Astrocyte (in vitro differentiated cells and primary cell): Measurements from ENCODE around the gene PALLD. TPM values are rescaled to one million over a fixed set of nuclear protein-coding genes. Genes with fewer than 3 reads are reported as not detected.
A peak's percentile ranks its signal among the peaks of the same experiment; 100 is the strongest.

Experiments
- DNase-seq: peaks from one replicate; pipeline ENCODE4 v3.0.0-alpha.2; 2010; ENCODE audit warnings: low read depth
- FAIRE-seq: peaks from 2 replicates; lab custom pipeline; 2011; peaks lifted over from hg19 to GRCh38; lab: Jason Lieb, UNC
- H2AFZ ChIP-seq: 2 replicates; pipeline ENCODE4 v1.6.0; 2012; ENCODE audit warnings: low read depth, low read length, inconsistent platforms
- H3K27ac ChIP-seq: 2 replicates; pipeline ENCODE4 v1.5.1; 2011; ENCODE audit warnings: low read depth, low read length, inconsistent platforms
- H3K27me3 ChIP-seq: 2 replicates; pipeline ENCODE4 v1.6.0; 2011; ENCODE audit warnings: low read length, inconsistent platforms; ENCODE audit not compliant: insufficient read depth
- H3K36me3 ChIP-seq: 2 replicates; pipeline ENCODE4 v1.5.1; 2011; ENCODE audit warnings: low read length, inconsistent platforms; ENCODE audit not compliant: insufficient read depth
- H3K4me1 ChIP-seq: 2 replicates; pipeline ENCODE4 v1.5.1; 2011; ENCODE audit warnings: low read length, inconsistent platforms; ENCODE audit not compliant: insufficient read depth
- H3K4me2 ChIP-seq: 2 replicates; pipeline ENCODE4 v1.6.0; 2012; ENCODE audit warnings: low read length, inconsistent platforms
- H3K4me3 ChIP-seq: 2 replicates; pipeline ENCODE4 v1.5.1; 2011; ENCODE audit warnings: low read depth, mild to moderate bottlenecking, low read length, inconsistent platforms; ENCODE audit not compliant: insufficient read depth
- H3K79me2 ChIP-seq: 2 replicates; pipeline ENCODE4 v1.6.0; 2012; ENCODE audit warnings: mild to moderate bottlenecking, low read length, inconsistent platforms; ENCODE audit not compliant: insufficient read depth
- H3K9ac ChIP-seq: 2 replicates; pipeline ENCODE4 v1.6.0; 2012; ENCODE audit warnings: mild to moderate bottlenecking, low read length, inconsistent platforms
- H3K9me3 ChIP-seq: 2 replicates; pipeline ENCODE4 v1.5.1; 2012; ENCODE audit warnings: low read depth, mild to moderate bottlenecking, low read length, inconsistent platforms; ENCODE audit not compliant: insufficient read depth
- H4K20me1 ChIP-seq: 2 replicates; pipeline ENCODE4 v1.6.0; 2012; ENCODE audit warnings: low read length, inconsistent platforms; ENCODE audit not compliant: insufficient read depth
- H3K27ac Mint-ChIP-seq: one replicate; pipeline ENCODE4 v1.8.0; 2021; ENCODE audit warnings: mild to moderate bottlenecking, mixed read lengths; ENCODE audit not compliant: unreplicated experiment
- H3K27me3 Mint-ChIP-seq: one replicate; pipeline ENCODE4 v1.8.0; 2021; ENCODE audit warnings: low read depth, mixed read lengths; ENCODE audit not compliant: unreplicated experiment
- H3K36me3 Mint-ChIP-seq: one replicate; pipeline ENCODE4 v1.8.0; 2021; ENCODE audit warnings: low read depth, mixed read lengths; ENCODE audit not compliant: unreplicated experiment
- H3K4me1 Mint-ChIP-seq: one replicate; pipeline ENCODE4 v1.8.0; 2021; ENCODE audit warnings: low read depth, mixed read lengths; ENCODE audit not compliant: unreplicated experiment
- H3K4me3 Mint-ChIP-seq: one replicate; pipeline ENCODE4 v1.8.0; 2021; ENCODE audit warnings: mild to moderate bottlenecking, moderate library complexity, mixed read lengths; ENCODE audit not compliant: unreplicated experiment
- H3K9me3 Mint-ChIP-seq: one replicate; pipeline ENCODE4 v1.8.0; 2021; ENCODE audit warnings: mild to moderate bottlenecking, mixed read lengths; ENCODE audit not compliant: unreplicated experiment
- EZH2 ChIP-seq: IDR thresholded peaks from 2 replicates; pipeline ENCODE4 v1.6.1; 2012; ENCODE audit warnings: mild to moderate bottlenecking, low read length, inconsistent platforms; ENCODE audit not compliant: insufficient read depth
- total RNA-seq: library from RNA; stranded (reverse); gene quantifications from 2 replicates; pipeline ENCODE4 v1.2.1, GENCODE V29; 2021
- TF ChIP-seq, protein P1 (sequence below): IDR thresholded peaks from 2 replicates; pipeline ENCODE4 v1.5.1; 2011; ENCODE audit warnings: low read depth, mild to moderate bottlenecking, inconsistent platforms, low read length, moderate library complexity; ENCODE audit not compliant: insufficient read depth

Gene PALLD
- total RNA-seq, 1 donor from 2014 or later: 498 TPM

DNA sequence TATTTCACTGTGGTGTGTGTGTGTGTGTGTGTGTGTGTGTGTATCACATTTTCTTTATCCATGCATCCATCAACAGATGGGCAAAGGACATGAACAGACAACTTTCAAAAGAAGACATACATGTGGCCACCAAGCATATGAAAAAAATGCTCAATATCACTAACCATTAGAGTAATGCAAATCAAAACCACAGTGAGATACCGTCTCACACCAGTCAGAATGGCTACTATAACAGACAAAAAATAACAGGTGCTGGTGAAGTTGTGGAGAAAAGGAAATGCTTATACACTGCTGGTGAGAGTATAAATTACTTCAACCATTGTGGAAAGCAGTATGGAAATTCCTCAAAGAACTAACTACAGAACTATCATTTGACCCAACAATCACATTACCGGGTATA, 83.4 kb downstream of the PALLD start:
- no peaks in the 10 kb centered on the region for H3K27me3 ChIP-seq
- H3K79me2 ChIP-seq: no peaks in the 10 kb centered on the region
- no peaks in the 10 kb centered on the region for H4K20me1 ChIP-seq
- H3K27ac Mint-ChIP-seq: no peak overlapping the region
- no peak overlapping the region for H3K9ac ChIP-seq
- no peak overlapping the region for H2AFZ ChIP-seq
- no peak overlapping the region for H3K4me2 ChIP-seq
- peaks cover 7% of the 10 kb centered on the region for H3K4me1 ChIP-seq
- H3K4me3 ChIP-seq: no peak overlapping the region
- DNase-seq: no peak
- no peak for FAIRE-seq
- no peak for TF ChIP-seq EZH2
- TF ChIP-seq, protein P1, sequence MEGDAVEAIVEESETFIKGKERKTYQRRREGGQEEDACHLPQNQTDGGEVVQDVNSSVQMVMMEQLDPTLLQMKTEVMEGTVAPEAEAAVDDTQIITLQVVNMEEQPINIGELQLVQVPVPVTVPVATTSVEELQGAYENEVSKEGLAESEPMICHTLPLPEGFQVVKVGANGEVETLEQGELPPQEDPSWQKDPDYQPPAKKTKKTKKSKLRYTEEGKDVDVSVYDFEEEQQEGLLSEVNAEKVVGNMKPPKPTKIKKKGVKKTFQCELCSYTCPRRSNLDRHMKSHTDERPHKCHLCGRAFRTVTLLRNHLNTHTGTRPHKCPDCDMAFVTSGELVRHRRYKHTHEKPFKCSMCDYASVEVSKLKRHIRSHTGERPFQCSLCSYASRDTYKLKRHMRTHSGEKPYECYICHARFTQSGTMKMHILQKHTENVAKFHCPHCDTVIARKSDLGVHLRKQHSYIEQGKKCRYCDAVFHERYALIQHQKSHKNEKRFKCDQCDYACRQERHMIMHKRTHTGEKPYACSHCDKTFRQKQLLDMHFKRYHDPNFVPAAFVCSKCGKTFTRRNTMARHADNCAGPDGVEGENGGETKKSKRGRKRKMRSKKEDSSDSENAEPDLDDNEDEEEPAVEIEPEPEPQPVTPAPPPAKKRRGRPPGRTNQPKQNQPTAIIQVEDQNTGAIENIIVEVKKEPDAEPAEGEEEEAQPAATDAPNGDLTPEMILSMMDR: no peak
- H3K36me3 Mint-ChIP-seq: peaks cover 6% of the 10 kb centered on the region
- H3K4me1 Mint-ChIP-seq: peaks cover 15% of the 10 kb centered on the region
- no peaks in the 10 kb centered on the region for H3K9me3 ChIP-seq
- H3K27ac ChIP-seq: no peak overlapping the region
- no peaks in the 10 kb centered on the region for H3K27me3 Mint-ChIP-seq
- no peaks in the 10 kb centered on the region for H3K36me3 ChIP-seq
- H3K4me3 Mint-ChIP-seq: no peak overlapping the region
- H3K9me3 Mint-ChIP-seq: no peaks in the 10 kb centered on the region

DNA sequence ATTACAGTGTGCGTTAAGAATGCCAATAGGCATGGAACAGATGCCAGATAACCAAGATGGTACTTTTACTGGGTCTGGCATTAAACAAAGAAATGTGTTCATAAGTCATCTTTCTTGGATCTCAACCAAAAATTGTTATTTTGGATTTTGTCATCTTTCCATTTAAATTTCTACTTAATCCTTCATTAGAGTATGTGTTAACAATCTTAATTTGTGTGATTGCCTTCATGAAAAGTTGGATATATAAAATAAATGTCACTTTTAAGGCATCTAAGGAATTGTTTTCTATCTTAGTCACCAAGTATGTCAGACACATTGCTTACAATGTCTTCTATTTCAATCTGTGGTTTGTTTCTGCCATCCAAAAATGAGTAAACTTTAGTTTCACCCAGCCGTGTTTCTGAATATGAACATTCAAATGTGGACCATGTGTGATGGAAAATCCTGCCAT, 87.5 kb downstream of the PALLD start:
- Mint-ChIP-seq H3K4me3 (no peak overlapping the region), H3K4me1 (peaks cover 51% of the 10 kb centered on the region), H3K36me3 (peaks cover 1% of the 10 kb centered on the region), H3K27me3 (no peaks in the 10 kb centered on the region), H3K27ac (peak overlapping the region; percentile 83), H3K9me3 (no peaks in the 10 kb centered on the region)
- Histone ChIP-seq H4K20me1 (no peaks in the 10 kb centered on the region), H3K36me3 (no peaks in the 10 kb centered on the region), H3K27ac (peak overlapping the region; percentile 70), H3K4me3 (no peak overlapping the region), H3K4me1 (peaks cover 42% of the 10 kb centered on the region), H3K9ac (no peak overlapping the region), H3K27me3 (no peaks in the 10 kb centered on the region), H3K4me2 (peak overlapping the region; percentile 25), H3K9me3 (no peaks in the 10 kb centered on the region), H3K79me2 (no peaks in the 10 kb centered on the region), H2AFZ (no peak overlapping the region)
- FAIRE-seq (peak; percentile 95), DNase-seq (peak; percentile 75)
- no peak for TF ChIP-seq EZH2
- TF ChIP-seq, protein P1: no peak
